DMS153 treated with DMSO at 0.1 percent for 48 hours (cell line): ENCODE data around the gene PRDM16.

Experiments used
- DNase-seq: peaks from one replicate; lab custom pipeline; 2025; ENCODE audit not compliant: unreplicated experiment; lab: John Stamatoyannopoulos, UW

Gene PRDM16

DNA sequence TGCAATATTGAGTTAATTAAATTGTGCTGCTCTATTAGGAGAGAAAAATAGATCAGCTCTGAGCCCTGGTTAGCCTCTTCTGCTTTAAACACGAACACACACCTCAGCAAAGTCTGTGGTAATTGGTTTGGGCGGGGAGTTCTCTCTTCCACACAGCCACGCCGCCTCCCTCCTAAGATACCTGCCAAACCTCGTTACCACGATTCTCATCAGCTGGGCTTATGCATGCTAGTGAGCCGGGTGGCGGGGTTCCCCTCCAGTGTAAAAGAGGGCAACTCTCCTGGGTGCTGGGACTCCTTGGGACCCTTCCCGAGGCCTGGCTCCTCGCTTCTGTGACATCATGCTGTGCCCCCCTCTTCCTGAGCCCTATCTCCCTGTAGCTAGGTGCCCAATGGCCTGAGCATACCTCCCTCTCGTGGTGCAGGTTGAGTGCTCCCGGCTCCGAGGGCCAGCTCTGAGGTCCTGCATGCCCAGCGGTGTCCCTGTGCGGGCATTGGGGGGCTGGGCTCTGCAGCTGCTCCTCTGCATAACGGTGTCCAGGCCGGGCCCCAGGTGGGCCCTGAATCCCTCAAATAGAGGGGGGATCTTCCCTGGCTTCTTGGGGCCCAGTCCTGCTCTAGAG, 182.9 kb downstream of the PRDM16 start:
- no peak for DNase-seq

DNA sequence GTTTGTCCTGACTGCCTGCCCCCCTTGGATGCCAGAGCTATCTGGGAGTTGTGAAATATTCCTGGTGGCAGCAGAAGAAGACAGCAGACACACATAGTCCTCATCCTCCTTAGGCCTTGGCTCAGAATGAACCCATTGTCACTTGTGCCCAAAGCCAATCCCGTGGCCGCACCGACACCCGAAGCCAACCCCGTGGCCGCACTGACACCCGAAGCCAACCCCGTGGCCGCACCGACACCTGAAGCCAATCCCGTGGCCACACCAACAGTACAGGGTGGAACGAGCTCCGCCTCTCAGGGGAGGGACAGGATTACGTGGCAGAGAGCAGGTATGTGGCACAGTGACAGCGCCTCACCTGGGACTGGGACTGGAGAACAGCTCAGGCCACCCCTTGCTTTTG, 186.7 kb downstream of the PRDM16 start:
- DNase-seq, result no peak

DNA sequence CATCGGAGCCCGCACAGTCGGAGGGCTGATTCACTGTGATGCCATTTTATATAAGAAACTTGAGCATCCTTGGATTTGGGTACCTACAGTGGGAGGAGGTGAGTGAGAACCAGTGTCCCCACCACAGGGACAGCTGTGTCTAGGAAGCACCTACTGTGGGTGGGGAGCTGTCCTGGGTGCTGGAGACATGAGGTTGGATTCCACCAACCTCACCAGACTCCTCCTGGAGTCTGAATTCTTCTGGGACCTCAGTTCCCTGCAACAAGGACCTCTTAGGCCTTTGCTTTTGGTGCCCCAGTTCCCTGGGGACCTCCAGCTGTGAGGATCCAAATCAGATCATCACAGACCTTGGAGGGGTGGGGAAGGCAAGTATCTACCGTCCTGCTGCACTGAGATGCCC, 188.8 kb downstream of the PRDM16 start:
- DNase-seq, result no peak

DNA sequence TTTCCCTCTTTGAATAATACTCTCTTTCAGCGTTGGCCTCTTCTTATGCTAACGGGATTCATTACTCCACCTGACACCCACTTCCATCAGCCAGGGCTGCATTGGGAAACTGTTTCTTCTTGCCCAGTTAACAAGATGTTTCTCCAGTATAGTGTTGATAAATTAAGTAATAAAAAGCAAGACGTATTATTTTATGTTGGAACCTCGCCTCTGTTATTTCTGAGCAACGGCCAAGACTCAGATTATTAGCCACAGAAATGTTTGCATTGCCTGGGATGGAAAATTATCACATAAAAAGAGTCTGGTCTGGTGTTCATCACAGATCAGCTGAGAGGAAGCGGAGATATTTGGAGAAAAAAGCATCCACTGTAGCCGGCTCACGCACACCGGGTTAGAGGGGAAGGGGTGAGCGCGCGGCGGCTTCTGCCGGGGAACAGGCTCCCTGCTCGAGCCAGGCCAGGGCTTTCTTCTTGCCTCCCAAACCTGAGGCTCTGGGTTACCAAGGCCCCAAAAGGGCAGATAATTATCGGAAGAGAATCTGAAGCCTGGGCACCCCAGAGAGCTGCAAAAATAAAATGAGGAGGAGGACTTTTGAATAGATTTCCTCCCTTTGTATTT, 189.5 kb downstream of the PRDM16 start:
- no peak for DNase-seq

DNA sequence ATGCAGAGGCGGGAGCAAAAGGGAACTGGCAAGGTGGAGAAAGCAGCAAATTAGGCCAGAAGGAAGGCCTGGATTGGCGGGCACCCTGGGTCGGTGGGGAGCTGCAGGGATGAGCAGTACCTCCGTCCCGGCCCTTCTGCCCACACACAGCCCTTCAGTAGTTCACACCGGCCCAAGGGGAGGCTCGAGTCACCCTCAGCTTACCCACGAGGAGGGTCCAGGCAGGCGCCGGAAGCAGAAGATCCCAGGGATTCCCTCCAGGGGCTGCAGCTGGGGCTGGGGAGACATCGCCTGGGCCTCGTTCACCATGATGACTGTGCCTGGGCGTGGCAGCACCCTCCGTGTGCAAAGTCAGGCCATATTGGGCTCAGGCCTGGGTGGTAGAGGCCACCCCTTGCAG, 190.0 kb downstream of the PRDM16 start:
- no peak for DNase-seq

DNA sequence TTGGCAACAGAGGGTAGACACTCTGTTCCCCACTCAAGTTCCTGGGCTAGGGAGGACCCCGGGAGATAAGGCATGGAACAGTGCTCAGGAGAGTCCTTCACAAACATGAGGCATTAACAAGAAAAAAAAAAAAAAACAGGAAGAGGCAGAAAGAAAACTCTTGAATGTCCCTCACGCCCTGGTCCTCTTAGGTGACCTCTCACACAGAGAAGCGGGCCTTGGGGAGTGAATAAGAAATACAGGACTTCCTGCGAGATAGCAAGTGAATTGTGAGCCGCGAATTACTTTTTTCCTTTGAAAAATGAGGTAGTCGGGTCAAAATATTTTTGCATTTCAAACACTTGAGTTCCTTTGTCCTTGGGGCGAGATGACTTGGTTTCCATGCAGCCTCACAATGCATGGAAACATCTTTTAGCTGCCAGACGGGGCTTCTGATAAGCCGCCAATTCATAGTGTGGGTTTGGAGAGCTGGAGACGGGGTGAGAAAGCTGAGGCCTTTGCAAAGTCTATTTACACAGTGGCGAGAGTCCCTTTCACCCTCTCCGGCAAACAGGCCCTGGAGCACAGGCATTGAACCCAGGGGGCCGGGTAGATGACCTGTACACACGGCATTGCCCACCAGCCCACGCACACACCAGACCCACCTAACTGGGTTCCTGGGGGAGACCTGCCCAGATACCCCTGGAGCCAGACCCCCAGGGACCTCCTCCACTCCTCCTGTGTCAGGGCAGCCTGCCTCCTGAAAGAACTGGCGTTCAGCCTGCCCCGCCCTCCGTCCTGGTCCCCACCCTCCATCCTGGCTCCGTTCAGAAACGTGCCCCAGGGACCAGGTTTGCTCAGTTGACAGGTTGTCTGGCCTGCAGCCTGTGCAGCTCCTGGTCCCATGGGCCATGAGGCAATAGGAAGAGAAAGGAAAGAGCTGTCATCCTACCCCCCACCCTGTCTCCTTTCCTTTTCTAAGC, 192.3 kb downstream of the PRDM16 start:
- peak; percentile 89 for DNase-seq

DNA sequence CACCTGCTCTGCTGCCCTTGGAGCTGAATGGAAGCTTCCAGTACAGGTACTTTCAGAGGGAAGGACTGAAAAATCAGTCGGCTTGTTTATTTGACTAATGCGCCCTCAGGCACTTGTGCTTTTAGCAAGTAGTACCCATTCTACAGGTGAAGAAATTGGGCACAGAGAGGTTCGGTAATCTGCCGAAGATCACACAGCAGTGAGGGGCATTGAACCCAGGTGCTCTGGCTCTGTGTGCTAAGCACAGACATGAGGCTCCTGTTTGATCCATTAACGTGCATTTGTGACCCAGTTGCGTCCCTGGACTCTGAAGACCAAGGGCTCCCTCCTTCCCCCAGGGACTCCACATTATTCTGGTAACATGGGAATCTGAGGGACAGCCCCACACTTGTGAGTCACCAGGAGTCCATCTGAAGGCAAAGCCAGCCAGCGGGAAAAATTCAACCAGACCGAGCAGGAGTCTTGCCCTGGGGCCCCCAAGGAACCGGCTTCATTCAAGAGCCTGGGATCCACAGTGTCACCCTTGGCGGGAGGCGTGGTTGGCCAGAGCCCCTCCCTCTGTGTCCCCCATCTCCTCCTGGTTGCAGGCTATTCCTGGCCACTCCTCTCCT, 193.1 kb downstream of the PRDM16 start:
- DNase-seq, result no peak

DNA sequence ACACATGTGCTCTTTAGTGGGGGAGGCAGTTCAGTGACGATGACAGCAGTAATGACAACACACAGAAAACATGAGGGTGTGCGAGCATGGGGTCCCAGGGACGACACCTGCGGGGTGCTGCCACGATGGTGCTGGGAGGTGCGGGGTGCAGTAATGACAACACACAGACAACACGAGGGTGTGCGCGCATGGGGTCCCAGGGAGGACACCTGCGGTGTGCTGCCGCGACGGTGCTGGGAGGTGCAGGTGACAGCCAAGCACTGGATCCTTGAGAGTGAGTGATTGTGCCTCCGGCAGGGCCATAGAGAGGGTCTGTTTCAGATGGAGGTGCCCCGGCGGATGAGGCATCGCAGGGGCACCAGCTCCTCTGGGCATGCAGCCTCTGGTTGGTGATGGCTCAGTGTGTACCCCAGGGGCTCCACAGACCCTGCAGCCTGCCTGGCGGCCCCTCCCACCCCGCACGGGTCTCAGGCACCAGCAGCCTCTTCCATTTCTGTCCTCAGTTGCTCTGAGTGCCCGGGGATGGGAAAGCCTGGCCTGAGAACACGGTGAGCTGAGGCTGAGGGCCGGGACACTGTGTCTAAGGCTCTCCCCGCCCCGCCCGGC, 193.8 kb downstream of the PRDM16 start:
- DNase-seq, result no peak

DNA sequence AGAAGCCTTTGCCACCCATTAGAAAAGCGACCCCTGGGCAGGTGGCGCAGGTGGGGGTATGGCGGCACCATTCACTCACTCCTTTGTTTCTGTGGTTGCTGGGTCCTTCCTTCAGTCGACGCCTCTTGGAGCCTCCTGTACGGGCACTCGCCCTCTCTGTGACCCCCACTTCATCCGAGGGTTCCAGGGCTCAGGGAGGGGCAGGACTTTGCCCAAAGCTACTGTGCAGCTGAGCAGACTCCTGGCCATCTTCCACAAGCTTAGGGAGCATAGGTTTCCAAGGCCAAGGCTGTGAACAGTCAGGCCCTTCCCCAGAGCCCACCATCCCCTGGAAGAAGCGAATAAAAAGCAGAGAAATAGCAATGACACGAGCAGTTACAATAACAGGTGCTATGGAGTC, 194.8 kb downstream of the PRDM16 start:
- DNase-seq, result no peak

DNA sequence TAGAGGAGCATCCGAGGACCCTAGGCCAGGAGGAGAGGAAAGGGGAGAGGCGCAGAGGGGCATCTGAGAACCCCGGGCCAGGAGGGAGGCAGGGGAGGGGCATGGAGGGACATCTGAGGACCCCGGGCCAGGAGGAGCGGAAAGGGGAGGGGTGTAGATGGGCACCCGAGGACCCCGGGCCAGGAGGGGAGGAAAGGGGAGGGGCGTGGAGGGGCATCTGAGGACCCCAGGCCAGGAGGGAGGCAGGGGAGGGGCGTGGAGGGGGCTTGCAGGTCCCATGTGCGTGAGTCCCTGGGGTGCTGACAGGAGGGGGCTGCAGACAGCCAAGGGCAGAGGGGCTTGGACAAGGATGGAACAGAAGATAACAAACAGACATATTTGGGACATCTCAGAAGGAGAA, 195.5 kb downstream of the PRDM16 start:
- DNase-seq, result no peak

DNA sequence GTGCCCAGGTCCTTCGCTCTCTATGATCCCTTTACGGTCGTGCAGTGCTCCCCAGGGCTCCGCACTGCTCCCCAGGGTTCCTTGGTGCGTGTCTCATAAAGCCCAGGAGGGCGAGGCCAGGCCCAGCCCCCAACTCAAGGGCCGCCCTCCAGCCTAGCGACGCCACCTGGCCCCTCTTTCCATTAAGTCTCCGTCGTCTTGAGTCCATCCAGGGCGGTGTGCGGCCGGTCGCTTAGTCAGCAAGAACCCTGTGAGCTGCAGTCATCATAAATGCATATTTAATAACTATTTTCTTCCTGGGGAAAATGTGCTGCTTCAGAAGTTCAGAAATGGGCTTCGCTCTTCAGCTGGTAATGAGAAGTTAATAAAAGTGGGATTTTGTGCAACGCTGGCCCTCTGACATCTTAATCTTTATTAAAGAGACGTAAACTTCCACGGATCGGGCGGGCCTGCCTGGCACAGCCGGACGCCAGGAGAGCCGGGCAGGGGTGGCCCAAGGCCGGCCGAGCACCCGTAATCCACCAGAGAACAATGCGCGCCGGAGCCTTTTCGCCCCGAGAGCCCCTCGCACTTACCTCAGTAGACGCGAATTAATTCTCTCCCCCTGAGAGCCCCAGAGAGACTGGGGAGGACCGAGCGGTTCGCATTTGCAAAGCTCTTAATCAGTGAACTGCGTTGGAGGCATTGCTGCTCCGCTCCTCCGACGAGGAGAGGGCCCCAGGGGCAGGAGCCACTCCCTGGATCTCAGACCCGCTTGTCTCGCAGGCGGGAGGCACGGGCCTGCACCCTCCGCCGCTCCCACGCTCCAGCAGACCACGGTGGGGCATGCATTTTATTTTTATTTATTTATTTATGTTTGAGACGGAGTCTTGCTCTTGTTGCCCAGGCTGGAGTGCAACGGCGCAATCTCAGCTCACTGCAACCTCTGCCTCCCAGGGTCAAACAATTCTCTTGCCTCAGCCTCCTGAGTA, 197.1 kb downstream of the PRDM16 start:
- no peak for DNase-seq

DNA sequence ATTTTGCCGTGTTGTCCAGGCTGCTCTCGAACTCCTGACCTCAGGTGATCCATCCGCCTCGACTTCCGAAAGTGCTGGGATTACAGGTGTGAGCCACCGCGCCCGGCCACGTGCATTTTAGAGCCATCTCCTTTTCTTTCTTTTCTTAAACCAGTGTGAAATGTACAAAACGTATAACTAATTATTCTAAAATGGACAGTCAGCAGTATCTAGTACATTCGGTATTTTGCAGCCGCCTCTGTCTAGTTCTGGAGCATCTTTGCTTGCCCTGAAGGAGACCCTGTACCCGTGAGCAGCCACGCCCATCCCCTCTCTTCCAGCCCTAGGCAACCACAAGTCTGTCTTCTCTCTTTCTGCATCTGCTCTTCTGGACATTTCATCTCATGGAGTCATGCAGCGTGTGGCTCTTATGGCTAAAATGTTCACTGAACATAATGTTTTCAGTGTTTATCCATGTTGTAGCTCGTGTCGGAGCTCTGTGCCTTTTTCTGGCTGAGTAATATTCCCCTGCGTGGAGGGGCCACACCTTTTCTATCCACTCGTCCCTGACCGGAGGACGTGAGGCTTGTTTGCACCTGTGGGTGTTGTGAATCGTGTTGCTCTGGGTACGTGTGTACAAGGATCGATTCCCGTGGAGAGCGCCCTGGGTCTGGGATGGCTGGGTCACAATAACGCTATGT, 198.0 kb downstream of the PRDM16 start:
- no peak for DNase-seq

DNA sequence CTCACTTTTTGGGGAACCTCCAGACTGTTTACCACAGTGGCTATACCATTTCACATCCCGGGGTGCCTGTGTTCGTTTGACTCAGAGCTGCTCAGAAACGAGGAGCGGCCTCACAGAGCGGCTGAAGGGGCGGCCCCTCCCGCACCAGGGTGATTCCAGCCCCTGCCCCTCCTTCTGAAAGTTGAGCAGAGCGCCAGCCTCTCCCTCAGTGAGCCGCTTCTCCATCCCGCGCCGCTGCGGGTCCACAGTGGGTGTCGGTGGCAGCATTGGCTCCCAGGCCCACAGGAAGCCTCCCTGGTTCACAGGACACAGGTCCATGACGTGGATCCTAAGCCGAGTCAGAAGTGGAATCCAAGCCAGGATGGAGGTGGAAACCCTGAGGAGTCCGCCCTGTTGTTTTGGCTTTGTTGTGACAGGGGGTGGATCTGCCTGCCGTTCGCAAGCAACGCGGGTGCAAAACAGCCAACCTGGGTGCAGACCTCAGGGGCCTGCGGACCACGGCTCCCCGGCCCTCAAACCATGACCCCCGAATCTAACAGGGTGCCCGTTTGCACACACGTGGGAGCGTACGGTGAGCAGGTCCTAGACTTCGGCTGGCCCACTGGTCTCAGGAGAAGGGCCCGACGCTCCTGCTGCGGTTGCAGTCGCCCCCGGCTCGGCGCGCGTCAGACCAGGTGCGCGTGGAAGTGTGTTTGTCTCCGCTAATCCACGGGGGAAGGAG, 198.7 kb downstream of the PRDM16 start:
- no peak for DNase-seq

DNA sequence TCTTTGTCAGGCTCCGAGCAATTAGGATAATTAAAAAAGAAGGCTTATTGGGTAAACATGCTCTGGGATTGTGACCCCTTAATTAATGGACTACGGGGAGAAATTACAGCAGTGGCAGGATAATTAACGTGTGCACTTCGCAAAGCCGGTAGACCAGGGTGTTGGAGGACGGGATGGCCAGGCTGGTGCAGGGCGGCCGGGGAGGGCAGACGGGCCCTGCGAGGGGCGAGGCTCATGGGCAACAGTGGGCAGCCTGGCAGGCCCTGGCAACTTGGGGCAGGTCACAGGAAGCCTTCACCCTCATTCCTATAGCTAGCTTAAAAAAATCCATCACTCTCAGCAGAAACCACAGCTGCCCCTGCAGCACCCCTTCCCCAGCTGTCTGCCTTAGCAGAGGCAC, 199.3 kb downstream of the PRDM16 start:
- DNase-seq, result no peak

DNA sequence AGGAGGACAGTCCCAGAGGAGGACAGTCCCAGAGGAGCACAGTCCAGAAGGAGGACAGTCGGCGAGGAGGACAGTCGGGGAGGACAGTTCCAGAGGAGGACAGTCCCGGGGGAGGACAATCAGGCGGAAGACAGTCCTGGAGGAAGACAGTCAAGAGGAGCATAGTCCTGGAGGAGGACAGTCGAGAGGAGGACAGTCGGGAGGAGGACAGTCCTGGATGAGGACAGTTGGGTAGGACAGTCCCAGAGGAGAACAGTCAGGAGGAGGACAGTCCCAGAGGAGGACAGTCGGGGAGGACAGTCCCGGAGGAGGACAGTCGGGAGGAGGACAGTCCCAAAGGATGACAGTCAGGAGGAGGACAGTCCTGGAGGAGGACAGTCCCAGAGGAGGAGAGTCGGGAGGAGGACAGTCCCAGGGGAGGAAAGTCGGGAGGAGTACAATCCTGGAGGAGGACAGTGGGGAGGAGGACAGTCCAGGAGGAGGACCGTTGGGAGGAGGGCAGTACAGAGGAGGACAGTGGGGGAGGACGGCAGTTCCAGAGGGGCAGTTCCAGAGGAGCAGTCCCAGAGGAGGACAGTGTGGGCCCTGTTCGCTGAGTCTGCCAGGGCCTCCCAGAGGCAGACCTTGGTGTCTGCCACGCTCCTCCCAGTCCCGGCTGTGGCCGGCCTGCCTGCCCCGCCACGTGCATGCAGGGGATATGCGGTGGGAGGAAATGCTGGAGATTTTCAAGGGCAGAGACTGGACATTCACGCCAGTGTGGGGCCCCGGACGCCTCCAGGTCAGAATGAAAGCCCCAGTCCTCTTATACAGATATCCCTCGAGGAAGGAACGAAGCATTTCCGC, 201.6 kb downstream of the PRDM16 start:
- DNase-seq, result no peak

DNA sequence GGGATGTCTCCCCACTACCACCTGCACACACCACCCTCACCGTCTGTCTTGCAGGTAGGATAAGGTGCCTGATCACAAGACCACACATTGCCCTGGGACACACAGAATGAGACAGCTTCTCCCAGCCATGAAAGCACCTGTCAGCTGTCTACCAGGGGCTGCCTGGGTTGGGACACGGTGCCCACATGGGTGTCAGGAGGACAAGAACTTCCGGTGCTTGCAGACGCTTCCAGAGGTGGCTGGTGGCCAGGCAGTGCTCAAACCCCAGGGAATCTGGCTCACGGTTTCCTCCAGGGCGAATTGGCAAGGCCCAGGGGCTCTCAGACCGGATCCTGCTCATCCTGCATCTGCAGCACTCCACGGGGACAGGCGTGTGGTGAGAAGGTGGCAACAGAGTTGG, 202.9 kb downstream of the PRDM16 start:
- no peak for DNase-seq

DNA sequence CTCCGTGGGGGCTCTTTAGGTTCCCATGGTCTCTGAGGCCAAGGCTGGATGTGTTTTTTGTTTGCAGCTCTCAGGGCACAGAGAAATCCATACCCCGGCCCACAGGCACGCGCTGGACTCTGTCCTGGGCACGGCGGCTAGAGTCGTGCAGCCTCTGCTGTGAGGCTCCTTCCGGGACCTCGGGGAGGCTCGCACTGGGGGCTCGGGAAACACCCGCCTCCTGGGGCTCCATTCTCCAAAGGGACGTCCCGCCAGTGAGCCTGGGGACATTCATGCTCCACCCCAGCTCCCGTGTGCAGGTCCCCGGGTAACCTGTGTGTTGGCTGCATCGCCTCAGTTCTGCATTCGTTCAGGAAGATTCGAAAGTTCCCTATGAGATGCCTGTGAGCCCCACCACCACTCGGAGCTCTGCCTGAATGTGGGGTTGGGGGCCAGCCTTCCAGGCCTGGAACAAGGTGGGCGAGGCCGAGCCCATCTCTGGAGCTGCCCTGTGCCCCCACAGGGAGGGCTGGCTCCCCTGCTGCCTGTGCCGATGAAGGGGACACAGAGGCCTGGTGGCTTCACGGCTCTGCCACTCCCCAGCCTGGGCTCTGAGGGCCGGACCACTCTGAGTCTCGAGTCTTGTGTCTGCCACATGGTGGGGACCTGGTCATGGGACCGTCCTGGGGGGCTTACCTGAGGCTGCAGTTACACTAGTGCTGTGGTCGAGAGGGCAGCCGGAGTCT, 203.5 kb downstream of the PRDM16 start:
- DNase-seq, result no peak
